IPS-NIHi7 (cell line): ENCODE data around the gene SGMS1.
"Not testable (repeated sequence)": the region's sequence is repeated elsewhere in the genome, so short reads cannot be mapped to it uniquely, and the experiment has no call there.

Experiments
- DNase-seq: peaks from one replicate; pipeline ENCODE4 v3.0.0; 2012; ENCODE audit warnings: mixed read lengths; ENCODE audit errors: extremely low spot score

The SGMS1 gene

GRCh38 chr10:50510517-50511473, 113.0 kb downstream of the SGMS1 start:
- DNase-seq: no peak

DNA sequence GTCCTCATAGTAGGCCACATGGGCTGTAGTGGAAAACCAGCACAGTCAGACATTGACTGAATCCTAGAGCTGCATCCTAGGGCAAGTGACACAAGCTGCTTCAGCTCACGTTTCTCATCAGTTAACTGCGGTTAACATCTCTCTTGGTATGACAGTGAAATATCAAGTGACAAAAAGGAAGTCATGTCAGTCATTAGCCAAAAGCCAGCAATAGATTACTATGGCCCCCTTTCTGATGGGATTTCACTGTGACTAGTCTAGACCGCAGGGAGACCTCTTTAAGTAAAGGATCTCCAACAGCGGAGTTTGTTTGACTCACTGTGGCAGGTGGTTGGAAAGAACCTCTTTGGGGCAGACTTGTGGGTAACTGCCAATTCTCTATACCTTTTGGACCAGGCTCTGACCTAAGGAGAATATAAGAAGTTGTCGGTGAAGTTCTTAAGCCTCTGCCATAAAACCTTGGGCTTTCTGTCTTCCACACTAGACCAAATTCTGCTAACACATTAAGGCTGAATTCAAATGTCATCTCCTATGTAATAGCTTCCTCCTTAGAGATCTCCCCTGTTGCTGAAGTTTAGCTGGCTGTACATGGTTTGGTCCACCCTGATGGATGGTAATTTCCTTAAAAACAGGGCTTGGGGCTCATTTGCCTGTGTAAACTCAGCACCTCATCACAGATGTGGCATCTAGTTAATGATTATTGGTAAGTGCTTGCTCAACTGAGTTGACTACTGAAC, 115.3 kb downstream of the SGMS1 start:
- DNase-seq: no peak

DNA sequence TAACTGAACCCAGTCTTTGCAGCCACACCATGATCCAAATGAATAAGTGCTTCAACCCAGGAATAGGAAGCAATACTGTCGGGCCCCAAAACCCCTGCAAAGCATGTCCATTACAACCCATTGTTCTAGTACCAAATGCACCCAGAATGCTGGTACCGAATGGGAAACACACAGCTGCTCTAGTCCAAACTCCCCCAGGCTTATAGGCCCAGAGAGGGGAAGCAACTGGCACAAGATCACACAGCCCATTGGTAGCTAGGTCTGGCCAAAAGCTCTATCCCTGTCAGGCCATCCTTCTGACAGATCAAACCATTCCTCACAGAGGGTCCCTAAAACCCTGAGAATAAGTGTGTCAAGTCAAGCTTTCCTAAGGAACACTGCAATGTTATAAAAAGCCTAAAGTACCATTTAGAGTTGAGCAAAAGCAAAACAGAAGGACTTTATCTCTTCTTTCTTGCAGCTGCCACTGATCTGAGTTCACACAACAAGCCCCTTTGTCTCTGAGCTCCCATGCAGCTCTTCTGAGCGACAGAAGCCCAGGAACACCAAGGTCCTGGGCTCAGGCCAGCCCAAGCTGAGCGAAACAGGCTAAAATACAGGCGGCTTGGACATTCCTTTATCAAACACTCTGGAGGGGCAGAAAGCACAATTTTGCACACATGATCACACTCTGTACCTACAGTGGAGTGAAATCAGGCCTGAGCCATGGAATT, 116.7 kb downstream of the SGMS1 start:
- no peak for DNase-seq

DNA sequence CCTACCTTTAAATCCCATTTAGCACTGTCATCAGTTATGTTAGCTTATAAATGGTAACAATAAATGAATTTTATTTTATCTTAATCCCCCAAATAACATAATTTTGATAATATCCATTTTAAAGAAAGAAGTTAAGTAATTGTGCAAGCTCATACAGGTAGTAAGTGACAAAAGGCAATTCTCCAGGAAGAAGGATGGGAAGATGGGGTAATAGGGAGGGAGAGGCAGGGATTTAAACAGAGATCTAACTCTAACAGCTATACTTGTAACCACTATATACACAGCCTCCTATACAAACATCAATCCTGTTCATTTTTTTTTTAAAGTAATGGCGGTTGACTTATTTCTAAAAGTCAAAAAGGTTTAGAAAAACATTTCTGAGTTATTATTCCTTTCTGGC, 119.4 kb downstream of the SGMS1 start:
- DNase-seq: no peak

GRCh38 chr10:50503661-50504320, 120.0 kb downstream of the SGMS1 start:
- no peak for DNase-seq

GRCh38 chr10:50503156-50503555, 120.6 kb downstream of the SGMS1 start:
- DNase-seq: not testable (repeated sequence)

DNA sequence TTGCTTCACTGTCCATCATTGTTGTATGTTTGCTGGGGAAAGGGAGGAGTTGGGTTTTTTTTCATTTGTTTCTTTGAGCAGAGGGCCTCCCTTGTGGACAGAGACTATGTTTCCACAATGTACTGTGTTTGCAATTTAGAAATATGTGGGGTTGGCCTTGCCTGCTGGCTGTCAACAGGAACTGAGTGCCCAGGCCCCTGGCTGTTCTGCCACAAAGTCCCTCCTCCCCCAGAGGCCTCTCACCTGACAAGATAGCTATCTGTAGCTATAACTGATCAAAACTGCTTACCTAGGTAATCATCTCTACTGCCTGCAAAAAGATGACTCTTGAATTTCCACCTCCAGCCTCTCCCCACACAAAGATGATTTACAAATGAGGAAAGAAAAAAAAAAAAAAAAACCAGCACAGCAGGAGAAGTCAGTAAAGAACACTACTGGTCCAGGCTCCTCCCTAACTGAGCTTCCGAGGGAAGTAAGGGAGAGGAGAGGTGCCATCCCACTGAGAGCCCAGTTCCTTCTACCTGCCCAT, 121.8 kb downstream of the SGMS1 start:
- peak; percentile 40 for DNase-seq

DNA sequence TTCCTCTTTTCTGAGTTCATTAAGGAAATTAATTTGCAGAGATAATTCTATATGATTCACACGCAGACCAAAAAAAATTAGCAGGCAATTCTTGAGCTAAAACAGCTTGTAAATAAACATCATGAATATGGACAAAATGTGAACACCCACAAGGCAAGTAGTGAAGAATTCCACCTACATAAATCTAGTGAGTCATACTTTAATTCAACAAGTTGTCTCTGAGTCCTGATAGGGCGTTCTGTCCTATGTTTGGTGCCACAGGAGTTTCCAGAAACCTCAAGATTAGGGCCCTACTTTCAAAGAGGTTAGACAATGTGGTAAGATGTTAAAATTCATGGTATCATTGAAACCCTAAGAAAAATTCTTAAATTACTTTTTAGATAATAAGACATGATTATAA, 122.3 kb downstream of the SGMS1 start:
- no peak for DNase-seq

DNA sequence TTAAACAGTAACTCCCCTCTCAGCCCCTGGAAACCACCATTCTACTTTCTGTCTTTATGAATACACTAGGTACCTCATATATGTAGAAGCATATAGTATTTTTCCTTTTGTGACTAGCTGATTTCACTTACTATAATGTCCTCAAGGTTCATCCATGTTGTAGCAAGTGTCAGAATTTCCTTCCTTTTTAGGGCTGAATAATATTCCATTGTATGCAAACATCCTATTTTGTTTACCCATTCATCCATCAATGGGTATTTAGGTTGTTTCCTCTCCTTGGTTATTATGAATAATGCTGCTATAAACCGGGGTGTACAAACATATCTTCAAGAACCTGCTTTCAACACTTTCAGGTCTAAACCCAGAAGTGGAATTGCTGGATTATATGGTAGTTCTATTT, 125.3 kb downstream of the SGMS1 start:
- no peak for DNase-seq

DNA sequence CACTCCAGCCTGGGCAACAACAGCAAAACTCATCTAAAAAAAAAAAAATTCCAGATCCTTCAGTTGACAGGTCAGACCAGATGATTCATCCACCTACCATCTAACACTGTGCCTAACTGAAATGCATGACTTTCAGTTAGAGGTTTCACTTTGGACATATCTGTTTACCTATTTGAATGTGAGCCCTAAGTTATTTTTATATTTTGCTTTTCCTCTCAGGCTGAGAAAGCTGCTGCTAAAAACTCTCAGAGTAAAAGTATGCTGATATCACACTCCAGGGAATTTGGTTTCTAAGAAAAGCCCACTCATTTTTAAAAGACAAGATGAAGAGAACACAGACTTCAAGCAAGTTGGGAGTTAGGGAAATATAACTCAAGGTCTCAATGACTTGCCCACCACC, 126.0 kb downstream of the SGMS1 start:
- no peak for DNase-seq

DNA sequence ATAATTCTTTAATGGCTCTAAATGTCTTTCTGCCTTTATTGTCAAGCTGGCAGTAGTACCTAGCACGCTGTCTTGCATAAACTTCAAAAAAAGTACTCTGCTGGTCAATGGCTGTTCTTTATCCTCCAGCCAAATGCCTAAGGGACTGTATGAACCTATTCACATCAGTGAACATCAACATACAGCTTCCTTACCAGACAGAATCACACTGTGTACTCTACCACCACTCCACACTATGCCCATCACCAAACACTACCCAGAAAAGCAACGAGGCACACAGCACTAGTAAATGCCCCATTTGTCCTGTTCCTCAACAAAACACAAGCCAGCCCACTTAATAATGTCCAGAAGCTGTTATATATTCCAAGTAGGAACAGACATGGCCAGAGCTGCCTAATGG, 127.5 kb downstream of the SGMS1 start:
- no peak for DNase-seq

DNA sequence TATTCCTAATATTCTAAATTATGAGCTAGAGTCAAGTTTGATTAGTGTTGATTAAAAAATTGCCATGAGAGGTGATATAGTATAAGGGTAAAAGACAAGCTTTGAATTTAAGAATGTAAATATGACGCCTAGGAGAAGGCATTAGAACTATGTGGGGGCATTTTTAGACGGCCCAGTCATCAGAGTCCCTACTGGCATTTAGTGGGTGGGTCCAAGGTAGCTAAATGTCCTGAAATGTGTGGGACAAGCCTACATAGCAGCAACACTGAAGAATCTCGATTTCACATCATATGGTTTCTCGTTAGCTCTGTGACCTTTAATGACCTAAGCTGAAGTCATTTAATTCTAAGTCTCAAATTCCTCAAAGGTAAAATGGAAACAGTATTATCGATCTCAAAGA, 133.5 kb downstream of the SGMS1 start:
- no peak for DNase-seq

DNA sequence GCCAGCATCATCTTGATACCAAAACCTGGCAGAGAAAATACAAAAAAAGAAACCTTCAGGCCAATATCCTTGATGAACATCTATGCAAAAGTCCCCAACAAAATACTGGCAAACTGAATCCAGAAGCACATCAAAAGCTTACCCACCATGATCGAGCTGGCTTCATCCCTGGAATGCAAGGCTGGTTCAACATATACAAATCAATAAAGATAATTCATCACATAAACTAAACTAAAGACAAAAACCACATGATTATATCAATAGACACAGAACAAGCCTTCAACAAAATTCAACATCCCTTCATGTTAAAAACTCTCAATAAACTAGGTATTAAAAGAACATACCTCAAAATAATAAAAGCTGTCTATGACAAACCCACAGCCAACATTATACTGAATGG, 139.2 kb downstream of the SGMS1 start:
- not testable (repeated sequence) for DNase-seq

DNA sequence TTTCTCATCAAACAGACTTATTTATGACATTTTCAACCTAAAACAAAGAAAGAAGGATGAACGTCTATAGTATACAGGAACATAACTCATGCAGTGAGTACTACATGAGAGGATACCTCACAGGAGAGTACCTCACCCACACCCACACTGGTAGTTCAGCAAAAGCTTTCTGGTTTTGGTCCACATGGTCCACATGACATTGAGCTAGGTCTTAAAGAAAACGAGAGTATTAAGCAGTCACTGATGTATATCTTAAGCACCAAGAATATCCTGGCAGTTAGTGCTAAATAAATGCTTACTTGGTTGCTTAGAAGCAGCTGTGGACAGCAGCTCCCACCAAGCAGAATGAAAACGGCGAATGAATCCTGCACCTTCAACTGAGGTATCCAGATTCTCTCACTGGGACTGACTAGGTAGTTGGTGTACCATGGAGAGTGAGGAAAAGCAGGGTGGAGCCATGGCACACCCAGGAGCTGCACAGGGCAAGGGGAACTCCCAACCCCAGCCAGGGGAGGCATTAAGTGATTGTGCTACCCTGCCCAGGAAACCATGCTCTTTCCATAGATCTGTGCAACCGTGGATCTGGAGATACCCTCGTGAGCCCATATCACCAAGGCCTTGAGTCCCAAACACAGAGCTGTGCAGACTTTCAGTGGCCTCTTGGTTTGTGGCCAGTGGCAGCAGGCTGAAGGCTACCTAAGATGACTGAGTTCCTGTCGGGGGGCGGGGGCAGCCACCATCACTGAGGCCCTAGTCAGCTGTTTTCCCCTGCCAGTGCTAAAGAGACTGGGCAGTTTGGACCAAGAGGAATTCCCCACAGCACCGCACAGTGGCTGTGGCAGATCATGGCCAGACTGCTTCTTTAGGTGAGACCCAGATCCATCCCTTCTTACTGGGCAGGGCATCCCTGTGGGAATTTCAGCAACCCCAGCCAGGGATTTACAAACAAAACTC, 143.4 kb downstream of the SGMS1 start:
- DNase-seq: no peak

- no peak for DNase-seq
Observed at GRCh38 chr10:50477287-50478203, 146.2 kb downstream of the SGMS1 start.

DNA sequence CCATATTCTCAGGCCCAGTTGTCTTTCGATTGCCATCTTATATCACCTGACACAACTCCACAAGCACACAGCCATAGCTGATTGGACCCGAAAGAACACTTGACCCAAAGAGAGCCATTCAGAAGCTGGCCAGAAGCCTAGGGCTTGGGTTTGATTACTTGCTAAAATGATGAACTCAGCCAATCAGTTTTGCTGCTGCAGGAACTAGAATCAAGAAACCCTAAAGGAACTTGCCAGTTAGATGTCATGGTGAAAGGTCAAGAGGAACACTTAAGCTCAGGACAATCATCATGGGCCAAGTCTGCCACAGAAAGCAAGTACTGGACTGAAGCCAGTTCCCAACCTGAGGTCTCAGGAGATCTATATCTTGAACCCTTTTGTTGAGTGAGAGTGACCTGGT, 150.0 kb downstream of the SGMS1 start:
- DNase-seq: no peak

DNA sequence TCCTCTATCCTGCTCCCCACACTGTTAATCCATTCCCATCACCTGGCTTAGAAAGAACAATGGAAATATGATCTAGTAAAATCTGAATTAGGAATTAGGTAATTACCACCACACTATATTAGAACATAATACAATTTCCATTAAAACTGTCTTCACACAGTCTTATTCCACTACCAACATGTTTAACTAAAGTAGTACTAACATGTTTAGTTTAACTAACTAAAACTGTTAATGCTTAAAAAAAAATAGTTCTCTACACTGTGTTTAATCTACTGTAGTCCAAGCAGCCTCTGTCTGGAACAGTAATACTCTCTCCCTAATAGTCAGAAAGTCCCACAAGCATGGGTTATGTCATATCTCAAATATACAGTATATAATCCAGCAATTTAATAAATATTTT, 150.8 kb downstream of the SGMS1 start:
- no peak for DNase-seq

DNA sequence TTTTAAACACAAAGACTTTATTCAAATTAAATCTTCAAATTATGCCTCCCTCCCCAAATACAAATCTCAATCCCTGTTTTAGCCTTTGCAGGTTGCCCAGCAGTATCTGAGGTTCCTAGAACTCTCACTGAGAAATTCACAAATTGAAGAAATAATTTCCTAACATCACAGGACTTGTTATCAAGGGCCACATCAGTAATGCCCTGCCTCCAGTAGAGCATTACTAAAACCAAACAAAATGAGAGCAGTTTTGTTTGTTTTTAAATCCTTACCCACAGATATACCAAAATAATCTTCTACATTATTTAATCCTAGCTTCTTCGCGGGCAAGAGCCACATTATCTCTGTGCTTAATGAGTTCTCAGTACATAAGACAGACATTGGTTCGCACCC, 152.2 kb downstream of the SGMS1 start:
- no peak for DNase-seq
